ENCODE results near the gene CTAGE1. TPM values are rescaled to one million over a fixed set of nuclear protein-coding genes. Genes with fewer than 3 reads are reported as not detected.

Gene CTAGE1
- total and polyA plus RNA-seq, 2 donors (not counting 3 experiments of a cell fraction or from before 2014, with no cell fraction given) = not detected

DNA sequence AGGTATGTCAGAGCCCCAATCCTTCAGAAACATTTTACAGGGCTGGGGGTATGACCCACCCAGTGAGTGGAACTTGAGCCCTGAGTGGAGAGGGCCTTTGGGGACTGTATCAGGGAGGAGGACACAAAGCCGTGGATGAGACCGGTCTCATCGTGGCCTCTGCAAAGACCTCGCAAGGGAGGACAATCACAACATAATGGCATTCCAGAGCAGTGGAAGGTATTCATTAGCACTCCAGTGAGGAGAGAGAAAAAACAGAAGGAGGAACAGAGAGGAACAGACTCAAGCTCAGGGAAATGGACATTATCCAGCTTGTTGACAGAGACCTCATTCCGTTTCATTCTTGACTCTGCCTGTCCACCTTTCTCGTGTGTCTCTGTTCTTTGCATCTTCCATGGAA, 38.8 kb upstream of the CTAGE1 start:
- Histone ChIP-seq H3K4me3 (replicated peaks in 1 of 3; ENCODE audit: insufficient read depth in 1 of 3, low read depth in 1 of 3, low read length in 3 of 3) (no peak overlapping the region), H3K4me1 (ENCODE audit: control insufficient read depth, extremely low read depth, insufficient read depth, low read length) (peaks cover 20% of the 10 kb centered on the region), H3K79me2 (ENCODE audit: control insufficient read depth, insufficient read depth, low read length) (no peaks in the 10 kb centered on the region), H3K9me1 (replicated peaks; ENCODE audit: control insufficient read depth, extremely low read depth, insufficient read depth, low read length) (no peaks in the 10 kb centered on the region), H3K36me3 (ENCODE audit: control insufficient read depth in 2 of 2, extremely low read depth in 1 of 2, insufficient read depth in 2 of 2, low read length in 2 of 2) (no peaks in the 10 kb centered on the region), H3K27ac (ENCODE audit: insufficient read depth, low read depth, low read length) (no peak overlapping the region), H3K9ac (replicated peaks; ENCODE audit: extremely low read depth, insufficient read depth, low read length) (no peak overlapping the region), H3K9me3 (replicated peaks; ENCODE audit: control insufficient read depth, insufficient read depth, low read length) (no peaks in the 10 kb centered on the region), H3K4me2 (ENCODE audit: insufficient read depth, low read length) (no peak overlapping the region), H4K20me1 (replicated peaks; ENCODE audit: control insufficient read depth, extremely low read depth, insufficient read depth, low read length) (no peaks in the 10 kb centered on the region), H3K27me3 (ENCODE audit: control insufficient read depth in 2 of 2, insufficient read depth in 2 of 2, low read length in 2 of 2) (no peaks in the 10 kb centered on the region), H2AFZ (ENCODE audit: low read depth, low read length) (no peak overlapping the region)
- DNase-seq (ENCODE audit: low read depth, low spot score) (no peak), FAIRE-seq (no peak)
- intact Hi-C loops (cut with micrococcal nuclease) (no loop called here), dilution Hi-C loops (cut with MboI; ENCODE audit: extremely low pct_ligation_motif_present, low sequenced_read_pairs) (no loop called here)
- BruUV-seq (replicated peaks) = no TSS peak
- ChIA-PET POLR2A (no interaction called here), CTCF (no interaction called here)
- TF ChIP-seq, protein P1, sequence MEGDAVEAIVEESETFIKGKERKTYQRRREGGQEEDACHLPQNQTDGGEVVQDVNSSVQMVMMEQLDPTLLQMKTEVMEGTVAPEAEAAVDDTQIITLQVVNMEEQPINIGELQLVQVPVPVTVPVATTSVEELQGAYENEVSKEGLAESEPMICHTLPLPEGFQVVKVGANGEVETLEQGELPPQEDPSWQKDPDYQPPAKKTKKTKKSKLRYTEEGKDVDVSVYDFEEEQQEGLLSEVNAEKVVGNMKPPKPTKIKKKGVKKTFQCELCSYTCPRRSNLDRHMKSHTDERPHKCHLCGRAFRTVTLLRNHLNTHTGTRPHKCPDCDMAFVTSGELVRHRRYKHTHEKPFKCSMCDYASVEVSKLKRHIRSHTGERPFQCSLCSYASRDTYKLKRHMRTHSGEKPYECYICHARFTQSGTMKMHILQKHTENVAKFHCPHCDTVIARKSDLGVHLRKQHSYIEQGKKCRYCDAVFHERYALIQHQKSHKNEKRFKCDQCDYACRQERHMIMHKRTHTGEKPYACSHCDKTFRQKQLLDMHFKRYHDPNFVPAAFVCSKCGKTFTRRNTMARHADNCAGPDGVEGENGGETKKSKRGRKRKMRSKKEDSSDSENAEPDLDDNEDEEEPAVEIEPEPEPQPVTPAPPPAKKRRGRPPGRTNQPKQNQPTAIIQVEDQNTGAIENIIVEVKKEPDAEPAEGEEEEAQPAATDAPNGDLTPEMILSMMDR (IDR thresholded peaks at IDR 0.05; ENCODE audit: extremely low read depth in 1 of 2, insufficient read depth in 1 of 2, low read depth in 1 of 2, low read length in 2 of 2) = no peak
- no peak for TF ChIP-seq JUN (IDR thresholded peaks at IDR 0.05; ENCODE audit: borderline replicate concordance, insufficient read depth, insufficient read length, low read depth)
- no peak for TF ChIP-seq MYC (IDR thresholded peaks at IDR 0.05; ENCODE audit: low read depth, low read length)
- TF ChIP-seq, protein P2, sequence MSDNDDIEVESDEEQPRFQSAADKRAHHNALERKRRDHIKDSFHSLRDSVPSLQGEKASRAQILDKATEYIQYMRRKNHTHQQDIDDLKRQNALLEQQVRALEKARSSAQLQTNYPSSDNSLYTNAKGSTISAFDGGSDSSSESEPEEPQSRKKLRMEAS (IDR thresholded peaks at IDR 0.05; ENCODE audit: insufficient read depth, insufficient read length) = no peak
- no peak for TF ChIP-seq GATA2 (IDR thresholded peaks at IDR 0.05; ENCODE audit: insufficient read depth, insufficient read length, low read depth, low read length)
- no peak for TF ChIP-seq FOS (IDR thresholded peaks at IDR 0.05; ENCODE audit: borderline replicate concordance, insufficient read depth, low read length)
- TF ChIP-seq EZH2 (IDR thresholded peaks at IDR 0.05; ENCODE audit: borderline replicate concordance, low read depth, low read length, severe bottlenecking) = no peak
- TF ChIP-seq POLR2AphosphoS5 (IDR thresholded peaks at IDR 0.05; ENCODE audit: insufficient read depth, low read depth, low read length) = no peak
- TF ChIP-seq POLR2A (IDR thresholded peaks at IDR 0.05; ENCODE audit: low read depth, low read length) = no peak

Measured in endothelial cell of umbilical vein (primary cell).